ENCODE measurements around the gene FUNDC2. TPM values are rescaled to one million over a fixed set of nuclear protein-coding genes. Genes with fewer than 3 reads are reported as not detected.

FUNDC2 gene
- total and polyA plus RNA-seq, 8 donors, result 9.3 to 123 (median 73.2) TPM

GRCh38 chrX:155053656-155054055 lies 27.0 kb downstream of the FUNDC2 start:
- no peak for TF ChIP-seq POLR2A (IDR thresholded peaks at IDR 0.05)
- TF ChIP-seq, protein P1, sequence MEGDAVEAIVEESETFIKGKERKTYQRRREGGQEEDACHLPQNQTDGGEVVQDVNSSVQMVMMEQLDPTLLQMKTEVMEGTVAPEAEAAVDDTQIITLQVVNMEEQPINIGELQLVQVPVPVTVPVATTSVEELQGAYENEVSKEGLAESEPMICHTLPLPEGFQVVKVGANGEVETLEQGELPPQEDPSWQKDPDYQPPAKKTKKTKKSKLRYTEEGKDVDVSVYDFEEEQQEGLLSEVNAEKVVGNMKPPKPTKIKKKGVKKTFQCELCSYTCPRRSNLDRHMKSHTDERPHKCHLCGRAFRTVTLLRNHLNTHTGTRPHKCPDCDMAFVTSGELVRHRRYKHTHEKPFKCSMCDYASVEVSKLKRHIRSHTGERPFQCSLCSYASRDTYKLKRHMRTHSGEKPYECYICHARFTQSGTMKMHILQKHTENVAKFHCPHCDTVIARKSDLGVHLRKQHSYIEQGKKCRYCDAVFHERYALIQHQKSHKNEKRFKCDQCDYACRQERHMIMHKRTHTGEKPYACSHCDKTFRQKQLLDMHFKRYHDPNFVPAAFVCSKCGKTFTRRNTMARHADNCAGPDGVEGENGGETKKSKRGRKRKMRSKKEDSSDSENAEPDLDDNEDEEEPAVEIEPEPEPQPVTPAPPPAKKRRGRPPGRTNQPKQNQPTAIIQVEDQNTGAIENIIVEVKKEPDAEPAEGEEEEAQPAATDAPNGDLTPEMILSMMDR (IDR thresholded peaks at IDR 0.05), result no peak
- no peak for TF ChIP-seq POLR2AphosphoS5 (IDR thresholded peaks at IDR 0.05)
- TF ChIP-seq EP300 (IDR thresholded peaks at IDR 0.05), result no peak
- H3K36me3 ChIP-seq, result peaks cover 0 to 20% (median 12%) of the 10 kb centered on the region in 4 donors
- H3K9me3 ChIP-seq, result no peaks in the 10 kb centered on the region
- peak overlapping the region in 1 of 5 donors; percentile 20 for H3K27ac ChIP-seq
- H3K4me1 ChIP-seq, result peaks cover 0 to 14% (median 4%) of the 10 kb centered on the region in 4 donors
- DNase-seq, result no peak
- intact Hi-C loops (cut with DNase I; ENCODE audit: low total_unique reads), result no loop called here
- no peak overlapping the region for H3K4me3 ChIP-seq
- no peaks in the 10 kb centered on the region for H3K27me3 ChIP-seq
- WGBS, 5 donors, result 70 to 86% (median 85%) methylated on average over 3 of the region's 3 CpGs

- intact Hi-C loops (cut with DNase I; ENCODE audit: low total_unique reads), result no loop called here
- Histone ChIP-seq H3K27me3 (no peaks in the 10 kb centered on the region), H3K4me1 (peaks cover 0 to 14% (median 4%) of the 10 kb centered on the region in 4 donors), H3K4me3 (no peak overlapping the region), H3K27ac (no peak overlapping the region), H3K9me3 (no peaks in the 10 kb centered on the region), H3K36me3 (peaks cover 0 to 20% (median 12%) of the 10 kb centered on the region in 4 donors)
- TF ChIP-seq POLR2AphosphoS5 (IDR thresholded peaks at IDR 0.05), result no peak
- TF ChIP-seq EP300 (IDR thresholded peaks at IDR 0.05), result no peak
- TF ChIP-seq, protein P1 (IDR thresholded peaks at IDR 0.05), result no peak
- no peak for TF ChIP-seq POLR2A (IDR thresholded peaks at IDR 0.05)
- WGBS, 5 donors, result 76 to 97% (median 89%) methylated on average over 4 of the region's 4 CpGs
- no peak for DNase-seq
These were observed 27.6 kb downstream of the FUNDC2 start for GRCh38 chrX:155054255-155054654.

DNA sequence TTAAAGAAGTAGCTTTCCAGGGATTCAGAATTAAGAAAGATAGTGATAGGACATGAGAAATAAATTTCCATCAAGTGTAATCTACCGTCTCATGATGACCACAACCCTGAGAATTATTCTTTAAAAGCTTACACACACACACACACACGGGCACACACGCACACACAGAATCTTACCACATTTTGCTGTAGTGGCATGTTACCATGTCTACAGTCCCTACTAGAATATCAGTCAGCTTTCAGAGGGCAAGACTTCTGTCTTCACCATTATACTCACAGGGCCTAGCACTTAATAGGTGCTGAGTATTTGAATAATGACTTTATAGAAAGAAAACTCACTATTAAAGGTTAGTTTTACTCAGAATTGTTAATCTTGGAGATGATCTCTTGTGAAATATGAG lies 28.9 kb downstream of the FUNDC2 start:
- H3K4me3 ChIP-seq, result no peak overlapping the region
- H3K36me3 ChIP-seq, result peaks cover 0 to 30% (median 16%) of the 10 kb centered on the region in 4 donors
- H3K4me1 ChIP-seq, result peaks cover 0 to 14% (median 4%) of the 10 kb centered on the region in 4 donors
- no peaks in the 10 kb centered on the region for H3K9me3 ChIP-seq
- H3K27ac ChIP-seq, result no peak overlapping the region
- intact Hi-C loops (cut with DNase I; ENCODE audit: low total_unique reads), result no loop called here
- 78 to 95% (median 84%) methylated on average over 3 of the region's 3 CpGs for WGBS, 5 donors
- DNase-seq, result no peak
- TF ChIP-seq POLR2AphosphoS5 (IDR thresholded peaks at IDR 0.05), result no peak
- no peak for TF ChIP-seq POLR2A (IDR thresholded peaks at IDR 0.05)
- TF ChIP-seq, protein P1 (IDR thresholded peaks at IDR 0.05), result no peak
- no peak for TF ChIP-seq EP300 (IDR thresholded peaks at IDR 0.05)
- no peaks in the 10 kb centered on the region for H3K27me3 ChIP-seq

GRCh38 chrX:155056471-155056870 lies 29.8 kb downstream of the FUNDC2 start:
- no peak for TF ChIP-seq POLR2A (IDR thresholded peaks at IDR 0.05)
- intact Hi-C loops (cut with DNase I; ENCODE audit: low total_unique reads), result no loop called here
- peaks cover 0 to 14% (median 4%) of the 10 kb centered on the region in 4 donors for H3K4me1 ChIP-seq
- H3K9me3 ChIP-seq, result no peaks in the 10 kb centered on the region
- peaks cover 0 to 35% (median 20%) of the 10 kb centered on the region in 4 donors for H3K36me3 ChIP-seq
- WGBS, 5 donors, result 70 to 95% (median 73%) methylated on average over 1 of the region's 1 CpG
- no peak for DNase-seq
- H3K27me3 ChIP-seq, result no peaks in the 10 kb centered on the region
- peak overlapping the region in 1 of 5 donors; percentile 71 for H3K27ac ChIP-seq
- no peak overlapping the region for H3K4me3 ChIP-seq
